Osteoblast (primary cell): ENCODE results near the gene HELZ. TPM values are rescaled to one million over a fixed set of nuclear protein-coding genes. Genes with fewer than 3 reads are reported as not detected.

ENCODE experiments used
- DNase-seq: peaks from one replicate; pipeline ENCODE4 v3.0.0; 2011; ENCODE audit warnings: low spot score, mixed read lengths; ENCODE audit not compliant: insufficient read length; ENCODE audit errors: missing footprints
- H2AFZ ChIP-seq: 2 replicates; pipeline ENCODE4 v1.6.0; 2011; ENCODE audit warnings: mild to moderate bottlenecking, low read length
- H3K27ac ChIP-seq: 2 replicates; pipeline ENCODE4 v1.5.1; 2011; ENCODE audit warnings: mild to moderate bottlenecking, low read depth, low read length, moderate library complexity
- H3K27me3 ChIP-seq: 2 replicates; pipeline ENCODE4 v1.6.0; 2012; ENCODE audit warnings: mild to moderate bottlenecking, control low read depth, inconsistent platforms, low read length, moderate library complexity; ENCODE audit not compliant: insufficient read depth
- H3K36me3 ChIP-seq: 2 replicates; pipeline ENCODE4 v1.5.1; 2011; ENCODE audit warnings: mild to moderate bottlenecking, low read length, control low read depth, moderate library complexity; ENCODE audit not compliant: insufficient read depth
- H3K4me1 ChIP-seq: 2 replicates; pipeline ENCODE4 v1.5.1; 2011; ENCODE audit warnings: mild to moderate bottlenecking, low read length, control low read depth, moderate library complexity; ENCODE audit not compliant: insufficient read depth
- H3K4me2 ChIP-seq: 2 replicates; pipeline ENCODE4 v1.6.0; 2011; ENCODE audit warnings: mild to moderate bottlenecking, low read length; ENCODE audit not compliant: insufficient read depth
- H3K4me3 ChIP-seq: fragments of 200-600 bp; sonication (generic); 3 replicates; pipeline ENCODE4 v1.5.1; 2012; ENCODE audit warnings: mild to moderate bottlenecking, low read length, inconsistent platforms; ENCODE audit not compliant: insufficient read depth
- H3K79me2 ChIP-seq: 2 replicates; pipeline ENCODE4 v1.6.0; 2012; ENCODE audit warnings: mild to moderate bottlenecking, low read length, control low read depth, inconsistent platforms; ENCODE audit not compliant: insufficient read depth
- H3K9me3 ChIP-seq: 2 replicates; pipeline ENCODE4 v1.5.1; 2011; ENCODE audit warnings: low read depth, low read length, control low read depth
- H4K20me1 ChIP-seq: 2 replicates; pipeline ENCODE4 v1.6.0; 2012; ENCODE audit warnings: mild to moderate bottlenecking, low read length, control low read depth; ENCODE audit not compliant: insufficient read depth
- CTCF ChIP-seq: IDR thresholded peaks from 2 replicates; pipeline ENCODE4 v1.5.1; 2011; ENCODE audit warnings: mild to moderate bottlenecking, low read depth, low read length, moderate library complexity; ENCODE audit errors: extremely low read depth
- total RNA-seq: library from RNA; depleted of rRNA; stranded (reverse); fragments of >200 nt; gene quantifications from 2 replicates; pipeline ENCODE4 v1.2.3, GENCODE V29; 2012

The HELZ gene
- total RNA-seq, 1 donor: 56.8 TPM

GRCh38 chr17:67092291-67092690 lies 152.7 kb downstream of the HELZ start:
- H4K20me1 ChIP-seq: peaks cover 3% of the 10 kb centered on the region
- TF ChIP-seq CTCF: no peak
- no peaks in the 10 kb centered on the region for H3K27me3 ChIP-seq
- H3K4me3 ChIP-seq: no peak overlapping the region
- no peak overlapping the region for H3K27ac ChIP-seq
- no peak for DNase-seq
- no peaks in the 10 kb centered on the region for H3K9me3 ChIP-seq
- no peaks in the 10 kb centered on the region for H3K36me3 ChIP-seq
- H2AFZ ChIP-seq: no peak overlapping the region
- H3K79me2 ChIP-seq: peaks cover 28% of the 10 kb centered on the region
- peaks cover 13% of the 10 kb centered on the region for H3K4me1 ChIP-seq
- H3K4me2 ChIP-seq: no peak overlapping the region

GRCh38 chr17:67090341-67090740 lies 154.7 kb downstream of the HELZ start:
- H3K36me3 ChIP-seq: peaks cover 7% of the 10 kb centered on the region
- H3K27ac ChIP-seq: no peak overlapping the region
- H3K4me3 ChIP-seq: no peak overlapping the region
- no peaks in the 10 kb centered on the region for H3K27me3 ChIP-seq
- H4K20me1 ChIP-seq: peaks cover under 1% of the 10 kb centered on the region
- H3K9me3 ChIP-seq: no peaks in the 10 kb centered on the region
- H2AFZ ChIP-seq: no peak overlapping the region
- peaks cover 3% of the 10 kb centered on the region for H3K4me1 ChIP-seq
- H3K79me2 ChIP-seq: peaks cover 21% of the 10 kb centered on the region
- DNase-seq: no peak
- TF ChIP-seq CTCF: no peak
- H3K4me2 ChIP-seq: no peak overlapping the region

- Histone ChIP-seq H3K79me2 (peaks cover 16% of the 10 kb centered on the region), H3K4me3 (no peak overlapping the region), H3K27me3 (no peaks in the 10 kb centered on the region), H3K4me2 (no peak overlapping the region), H3K9me3 (no peaks in the 10 kb centered on the region), H3K4me1 (no peaks in the 10 kb centered on the region), H3K27ac (no peak overlapping the region), H4K20me1 (no peaks in the 10 kb centered on the region), H3K36me3 (peaks cover 7% of the 10 kb centered on the region), H2AFZ (no peak overlapping the region)
- no peak for DNase-seq
- TF ChIP-seq CTCF: no peak
Observed at GRCh38 chr17:67088639-67089038, 156.4 kb downstream of the HELZ start.

GRCh38 chr17:67085406-67085805 lies 159.6 kb downstream of the HELZ start:
- H3K27ac ChIP-seq: no peak overlapping the region

More at GRCh38 chr17:67085406-67085805, 159.6 kb downstream of the HELZ start:
- Histone ChIP-seq H4K20me1 (peaks cover 8% of the 10 kb centered on the region), H3K4me3 (no peak overlapping the region), H2AFZ (no peak overlapping the region), H3K79me2 (peaks cover 9% of the 10 kb centered on the region), H3K4me1 (no peaks in the 10 kb centered on the region), H3K4me2 (no peak overlapping the region), H3K36me3 (peaks cover 7% of the 10 kb centered on the region), H3K9me3 (no peaks in the 10 kb centered on the region), H3K27me3 (no peaks in the 10 kb centered on the region)
- no peak for DNase-seq
- TF ChIP-seq CTCF: no peak
